Dendritic cell treated with granulocyte-macrophage colony-stimulating factor and Interleukin-4, amounts not matched to agents 40 ng/mL and 50 ng/mL, for 4 days (primary cell): ENCODE results near the gene DTNBP1.
A peak's percentile ranks its signal among the peaks of the same experiment; 100 is the strongest.

Source experiments
- H3K27ac Mint-ChIP-seq: one replicate; pipeline ENCODE4 v1.8.0; 2022; ENCODE audit warnings: mild to moderate bottlenecking, mixed read lengths
- H3K27me3 Mint-ChIP-seq: one replicate; pipeline ENCODE4 v1.8.0; 2022; ENCODE audit warnings: mild to moderate bottlenecking, mixed read lengths
- H3K36me3 Mint-ChIP-seq: one replicate; pipeline ENCODE4 v1.8.0; 2022; ENCODE audit warnings: low read depth, mixed read lengths
- H3K4me1 Mint-ChIP-seq: one replicate; pipeline ENCODE4 v1.8.0; 2022; ENCODE audit warnings: low read depth, mixed read lengths
- H3K4me3 Mint-ChIP-seq: one replicate; pipeline ENCODE4 v1.8.0; 2022; ENCODE audit warnings: mild to moderate bottlenecking, moderate library complexity, mixed read lengths
- H3K9me3 Mint-ChIP-seq: one replicate; pipeline ENCODE4 v1.8.0; 2022; ENCODE audit warnings: mixed read lengths
- intact Hi-C: fragments of 100-400 bp; cut with micrococcal nuclease; formaldehyde crosslinking; loops from one replicate; pipeline ENCODE4 v1.15.0; 2022

DTNBP1 gene

GRCh38 chr6:15485936-15486335 lies 176.9 kb downstream of the DTNBP1 start:
- intact Hi-C loops, result no loop called here
- Mint-ChIP-seq H3K4me1 (peaks cover 83% of the 10 kb centered on the region), H3K27ac (peak overlapping the region; percentile 79)

GRCh38 chr6:15484821-15485220 lies 178.0 kb downstream of the DTNBP1 start:
- Mint-ChIP-seq H3K36me3 (peaks cover 41% of the 10 kb centered on the region), H3K4me3 (no peak overlapping the region), H3K4me1 (peaks cover 84% of the 10 kb centered on the region), H3K27ac (peak overlapping the region; percentile 79), H3K27me3 (no peaks in the 10 kb centered on the region), H3K9me3 (no peaks in the 10 kb centered on the region)
- intact Hi-C loops, result no loop called here

More at GRCh38 chr6:15485936-15486335, 176.9 kb downstream of the DTNBP1 start:
- Mint-ChIP-seq H3K27me3 (no peaks in the 10 kb centered on the region), H3K4me3 (peak overlapping the region; percentile 42), H3K36me3 (peaks cover 51% of the 10 kb centered on the region), H3K9me3 (no peaks in the 10 kb centered on the region)

- Mint-ChIP-seq H3K27ac (peak overlapping the region; percentile 60), H3K27me3 (no peaks in the 10 kb centered on the region), H3K9me3 (no peaks in the 10 kb centered on the region), H3K36me3 (peaks cover 36% of the 10 kb centered on the region), H3K4me1 (peaks cover 84% of the 10 kb centered on the region), H3K4me3 (no peak overlapping the region)
- intact Hi-C loops, result no loop called here
Observed at GRCh38 chr6:15484140-15484539, 178.7 kb downstream of the DTNBP1 start.

- Mint-ChIP-seq H3K27me3 (no peaks in the 10 kb centered on the region), H3K27ac (no peak overlapping the region), H3K4me3 (no peak overlapping the region), H3K4me1 (peaks cover 76% of the 10 kb centered on the region), H3K36me3 (peaks cover 32% of the 10 kb centered on the region), H3K9me3 (no peaks in the 10 kb centered on the region)
- intact Hi-C loops, result no loop called here
Observed at GRCh38 chr6:15483060-15483459, 179.8 kb downstream of the DTNBP1 start.

GRCh38 chr6:15481390-15482291 lies 181.2 kb downstream of the DTNBP1 start:
- Mint-ChIP-seq H3K36me3 (peaks cover 24% of the 10 kb centered on the region), H3K4me3 (no peak overlapping the region), H3K4me1 (peaks cover 72% of the 10 kb centered on the region), H3K27me3 (no peaks in the 10 kb centered on the region), H3K27ac (peak overlapping the region; percentile 84), H3K9me3 (no peaks in the 10 kb centered on the region)
- intact Hi-C loops, result no loop called here

GRCh38 chr6:15480525-15480924 lies 182.3 kb downstream of the DTNBP1 start:
- Mint-ChIP-seq H3K4me3 (no peak overlapping the region), H3K27me3 (no peaks in the 10 kb centered on the region), H3K4me1 (peaks cover 72% of the 10 kb centered on the region), H3K36me3 (peaks cover 32% of the 10 kb centered on the region), H3K9me3 (no peaks in the 10 kb centered on the region), H3K27ac (peak overlapping the region; percentile 84)
- intact Hi-C loops, result no loop called here

- H3K36me3 Mint-ChIP-seq, result peaks cover 40% of the 10 kb centered on the region
- peaks cover 72% of the 10 kb centered on the region for H3K4me1 Mint-ChIP-seq
- H3K27ac Mint-ChIP-seq, result peak overlapping the region; percentile 84
- H3K27me3 Mint-ChIP-seq, result no peaks in the 10 kb centered on the region
- H3K4me3 Mint-ChIP-seq, result no peak overlapping the region
- no peaks in the 10 kb centered on the region for H3K9me3 Mint-ChIP-seq
- intact Hi-C loops, result no loop called here
Observed at GRCh38 chr6:15479761-15480160, 183.1 kb downstream of the DTNBP1 start.

- Mint-ChIP-seq H3K27ac (no peak overlapping the region), H3K9me3 (no peaks in the 10 kb centered on the region), H3K4me3 (no peak overlapping the region), H3K36me3 (peaks cover 43% of the 10 kb centered on the region), H3K4me1 (peaks cover 73% of the 10 kb centered on the region), H3K27me3 (no peaks in the 10 kb centered on the region)
- intact Hi-C loops, result no loop called here
Observed at GRCh38 chr6:15477746-15478145, 185.1 kb downstream of the DTNBP1 start.

- Mint-ChIP-seq H3K9me3 (no peaks in the 10 kb centered on the region), H3K36me3 (peaks cover 42% of the 10 kb centered on the region), H3K27ac (no peak overlapping the region), H3K4me3 (no peak overlapping the region), H3K4me1 (peaks cover 71% of the 10 kb centered on the region), H3K27me3 (no peaks in the 10 kb centered on the region)
- intact Hi-C loops, result no loop called here
Observed at GRCh38 chr6:15476631-15477380, 186.0 kb downstream of the DTNBP1 start.

- intact Hi-C loops, result loop anchor here (2.0 kb wide), 1 partner anchor 15 kb away; no protein-coding TSS in a partner anchor
- H3K9me3 Mint-ChIP-seq, result no peaks in the 10 kb centered on the region
- H3K4me3 Mint-ChIP-seq, result no peak overlapping the region
- H3K27me3 Mint-ChIP-seq, result no peaks in the 10 kb centered on the region
- peaks cover 35% of the 10 kb centered on the region for H3K36me3 Mint-ChIP-seq
- peaks cover 61% of the 10 kb centered on the region for H3K4me1 Mint-ChIP-seq
- no peak overlapping the region for H3K27ac Mint-ChIP-seq
Observed at GRCh38 chr6:15475872-15476271, 187.0 kb downstream of the DTNBP1 start.

GRCh38 chr6:15475261-15475660 lies 187.6 kb downstream of the DTNBP1 start:
- H3K4me1 Mint-ChIP-seq, result peaks cover 55% of the 10 kb centered on the region
- no peak overlapping the region for H3K4me3 Mint-ChIP-seq
- intact Hi-C loops, result loop anchor here (2.0 kb wide), 1 partner anchor 16 kb away; no protein-coding TSS in a partner anchor
- H3K9me3 Mint-ChIP-seq, result no peaks in the 10 kb centered on the region
- no peak overlapping the region for H3K27ac Mint-ChIP-seq
- peaks cover 35% of the 10 kb centered on the region for H3K36me3 Mint-ChIP-seq
- H3K27me3 Mint-ChIP-seq, result no peaks in the 10 kb centered on the region

GRCh38 chr6:15474196-15474595 lies 188.6 kb downstream of the DTNBP1 start:
- intact Hi-C loops, result loop anchor here (2.0 kb wide), 1 partner anchor 17 kb away; no protein-coding TSS in a partner anchor
- Mint-ChIP-seq H3K36me3 (peaks cover 34% of the 10 kb centered on the region), H3K4me1 (peaks cover 45% of the 10 kb centered on the region), H3K27me3 (no peaks in the 10 kb centered on the region), H3K27ac (no peak overlapping the region), H3K4me3 (peak overlapping the region; percentile 18), H3K9me3 (no peaks in the 10 kb centered on the region)

GRCh38 chr6:15473741-15474161 lies 189.1 kb downstream of the DTNBP1 start:
- no peak overlapping the region for H3K27ac Mint-ChIP-seq
- no peaks in the 10 kb centered on the region for H3K9me3 Mint-ChIP-seq

GRCh38 chr6:15473174-15473573 lies 189.7 kb downstream of the DTNBP1 start:
- Mint-ChIP-seq H3K36me3 (peaks cover 27% of the 10 kb centered on the region), H3K9me3 (no peaks in the 10 kb centered on the region), H3K4me1 (peaks cover 48% of the 10 kb centered on the region), H3K27ac (no peak overlapping the region), H3K27me3 (no peaks in the 10 kb centered on the region), H3K4me3 (no peak overlapping the region)
- intact Hi-C loops, result no loop called here

More at GRCh38 chr6:15473741-15474161, 189.1 kb downstream of the DTNBP1 start:
- H3K36me3 Mint-ChIP-seq, result peaks cover 30% of the 10 kb centered on the region
- no peak overlapping the region for H3K4me3 Mint-ChIP-seq
- H3K4me1 Mint-ChIP-seq, result peaks cover 42% of the 10 kb centered on the region
- H3K27me3 Mint-ChIP-seq, result no peaks in the 10 kb centered on the region
- intact Hi-C loops, result loop anchor here (2.0 kb wide), 1 partner anchor 17 kb away; no protein-coding TSS in a partner anchor
